Adrenal gland (tissue), 12 donors: ENCODE measurements around the gene TMEM163. TPM values are rescaled to one million over a fixed set of nuclear protein-coding genes. Genes with fewer than 3 reads are reported as not detected.
A peak's percentile ranks its signal among the peaks of the same experiment; 100 is the strongest.

Source experiments
- DNase-seq, 7 donors: peaks; one replicate each; pipeline ENCODE4 v3.0.0-alpha.2; 2019 to 2020
- H3K27ac ChIP-seq, 5 donors: fragments of 200-600 bp; sonication (generic) in 4 of 5; 1 replicate in 3 of 5; 2 replicates in 2 of 5; pipeline versions ENCODE4 v1.5.1 to v1.8.0; 2016 to 2020; ENCODE audit warnings: mild to moderate bottlenecking in 1 of 5
- H3K27me3 ChIP-seq: fragments of 200-600 bp; 2 replicates; pipeline ENCODE4 v1.8.0; 2021
- H3K36me3 ChIP-seq, 2 donors: fragments of 200-600 bp; replicated peaks in 1 of 2; 1 replicate in 1 of 2; 2 replicates in 1 of 2; pipeline versions ENCODE4 v1.5.1 to v1.8.0; 2018 to 2022
- H3K4me1 ChIP-seq, 2 donors: fragments of 200-600 bp; replicated peaks in 1 of 2; 1 replicate in 1 of 2; 2 replicates in 1 of 2; pipeline versions ENCODE4 v1.5.1 to v1.8.0; 2018 to 2021
- H3K4me3 ChIP-seq, 4 donors: fragments of 200-600 bp; sonication (generic) in 3 of 4; one replicate each; pipeline ENCODE4 v1.5.1; 2016 to 2018
- H3K9me3 ChIP-seq, 3 donors: fragments of 200-600 bp; sonication (generic) in 1 of 3; replicated peaks in 1 of 3; 1 replicate in 2 of 3; 2 replicates in 1 of 3; pipeline versions ENCODE4 v1.5.1 to v1.8.0; 2016 to 2021
- POLR2A ChIP-seq, 2 donors: fragments of 450-650 bp; IDR thresholded peaks; one replicate each; pipeline ENCODE4 v1.6.1; 2017; ENCODE audit warnings: antibody characterized with exemption in 2 of 2, mild to moderate bottlenecking in 2 of 2, moderate library complexity in 1 of 2
- WGBS, 4 donors: extraction: QIAGEN DNeasy Blood & Tissue Kit in 2 of 4; methylation state at CpG; one replicate each; pipeline versions ENCODE4 v1.1.5 to v1.1.7; 2013 to 2017; 5-methylcytosine and 5-hydroxymethylcytosine counted together
- intact Hi-C, 2 donors: fragments of 100-400 bp; cut with DNase I; formaldehyde crosslinking; loops; one replicate each; pipeline versions ENCODE4 v1.14.1 to v1.15.0; 2022 to 2023
- polyA plus RNA-seq, 3 donors: library from polyadenylated mRNA; stranded (reverse); fragments of 200-250 nt in 2 of 3; fragments of 350-450 nt in 1 of 3; fragmentation: Illumina TruSeq in 1 of 3; extraction: RNeasy Lipid Tissue Mini Kit (QIAGEN cat#74804) in 1 of 3; gene quantifications; one replicate each; pipeline ENCODE4 v1.2.3, GENCODE V29; 2013 to 2014
- total RNA-seq, 9 donors: library from RNA; depleted of rRNA in 4 of 9; stranded (reverse); fragments of >200 nt in 4 of 9; fragments of 120-200 nt in 1 of 9; fragmentation: NEBNext Ultra II Directional in 1 of 9; extraction: Animal tissue kit (Norgen Biotek cat#: 25700) in 1 of 9; gene quantifications; one replicate each; pipeline versions ENCODE4 v1.1.0 to v1.2.4, GENCODE V29; 2013 to 2023
- TF ChIP-seq, protein P1 (sequence below), 6 experiments: fragments of 450-650 bp in 4 of 6; fragments of 200-600 bp in 2 of 6; sonication (generic) in 1 of 6; IDR thresholded peaks; 1 replicate in 5 of 6; 2 replicates in 1 of 6; pipeline versions ENCODE4 v1.5.1 to v1.8.0; 2016 to 2021; ENCODE audit warnings: antibody characterized with exemption in 6 of 6, mild to moderate bottlenecking in 2 of 6, moderate library complexity in 1 of 6
- donor health status: healthy with polysubstance abuse.
- donor health status: Bipolar disorder and iron deficiency.
- donor health status: DM: yes; HTN: yes; CAD: no.
- donor health status: DM: no; HTN: no; CAD: no.
- donor health status: DM: no; HTN: no; CAD: no.
- donor health status: DM: yes; HTN: yes; CAD: no.

Gene TMEM163
- total and polyA plus RNA-seq, 12 donors: 3.6 to 21.6 (median 9.5) TPM

DNA sequence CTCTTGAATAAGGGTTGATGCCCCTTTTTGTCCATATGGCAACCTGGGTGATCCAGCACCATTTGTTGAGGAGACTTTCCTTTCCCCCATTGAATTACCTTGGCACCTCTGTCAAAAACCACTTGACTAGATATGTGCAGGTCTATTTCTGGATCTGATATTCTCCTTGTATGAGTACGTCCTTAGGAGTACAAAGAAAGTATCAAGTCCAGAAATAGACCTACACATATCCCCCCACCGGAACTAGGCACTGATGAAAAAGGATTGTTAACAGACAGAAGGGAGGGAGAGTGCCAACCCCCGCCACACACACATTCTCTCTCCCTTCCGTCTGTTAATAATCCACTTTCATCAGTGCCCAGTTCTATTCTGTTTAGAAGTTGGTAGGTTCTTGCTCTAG, 225.0 kb downstream of the TMEM163 start:
- no peak overlapping the region for H3K27ac ChIP-seq
- H3K4me1 ChIP-seq: no peaks in the 10 kb centered on the region
- no peaks in the 10 kb centered on the region for H3K9me3 ChIP-seq
- H3K36me3 ChIP-seq: no peaks in the 10 kb centered on the region
- H3K4me3 ChIP-seq: no peak overlapping the region
- intact Hi-C loops: no loop called here
- TF ChIP-seq POLR2A (IDR thresholded peaks at IDR 0.05): no peak
- TF ChIP-seq, protein P1, sequence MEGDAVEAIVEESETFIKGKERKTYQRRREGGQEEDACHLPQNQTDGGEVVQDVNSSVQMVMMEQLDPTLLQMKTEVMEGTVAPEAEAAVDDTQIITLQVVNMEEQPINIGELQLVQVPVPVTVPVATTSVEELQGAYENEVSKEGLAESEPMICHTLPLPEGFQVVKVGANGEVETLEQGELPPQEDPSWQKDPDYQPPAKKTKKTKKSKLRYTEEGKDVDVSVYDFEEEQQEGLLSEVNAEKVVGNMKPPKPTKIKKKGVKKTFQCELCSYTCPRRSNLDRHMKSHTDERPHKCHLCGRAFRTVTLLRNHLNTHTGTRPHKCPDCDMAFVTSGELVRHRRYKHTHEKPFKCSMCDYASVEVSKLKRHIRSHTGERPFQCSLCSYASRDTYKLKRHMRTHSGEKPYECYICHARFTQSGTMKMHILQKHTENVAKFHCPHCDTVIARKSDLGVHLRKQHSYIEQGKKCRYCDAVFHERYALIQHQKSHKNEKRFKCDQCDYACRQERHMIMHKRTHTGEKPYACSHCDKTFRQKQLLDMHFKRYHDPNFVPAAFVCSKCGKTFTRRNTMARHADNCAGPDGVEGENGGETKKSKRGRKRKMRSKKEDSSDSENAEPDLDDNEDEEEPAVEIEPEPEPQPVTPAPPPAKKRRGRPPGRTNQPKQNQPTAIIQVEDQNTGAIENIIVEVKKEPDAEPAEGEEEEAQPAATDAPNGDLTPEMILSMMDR (IDR thresholded peaks at IDR 0.05): no peak
- 88 to 95% (median 93%) methylated on average over 4 of the region's 4 CpGs for WGBS, 4 donors
- no peak for DNase-seq
- H3K27me3 ChIP-seq: no peaks in the 10 kb centered on the region

DNA sequence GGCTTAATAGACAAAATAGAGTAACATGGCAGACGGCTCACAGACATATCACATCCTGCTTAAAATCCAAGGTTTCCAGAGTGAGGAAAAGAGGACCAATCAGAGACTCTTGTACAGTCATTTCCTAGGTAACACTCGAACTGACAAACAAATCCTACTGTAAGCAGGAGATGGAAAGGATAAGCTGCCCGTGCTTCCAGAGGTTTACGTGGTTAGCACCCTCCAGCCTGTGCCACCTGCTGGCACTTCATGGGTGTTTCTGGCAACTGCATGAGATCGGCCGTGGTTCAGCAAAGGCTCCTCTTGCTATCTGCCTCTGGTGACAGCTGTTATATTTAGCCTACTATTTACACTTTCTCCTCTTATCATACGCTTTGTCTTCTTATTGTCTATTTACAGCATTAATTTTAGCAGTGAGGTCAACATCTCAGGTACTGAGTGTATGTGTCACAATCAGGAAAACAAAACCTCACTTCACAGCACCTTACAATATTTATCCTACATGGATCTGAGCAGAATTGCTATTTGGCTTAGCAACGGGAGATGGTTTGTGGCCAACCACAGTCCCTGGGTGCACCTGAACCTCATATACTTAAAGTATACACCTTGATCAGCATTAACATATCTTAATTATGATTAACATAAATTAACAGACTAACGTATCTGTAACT, 226.9 kb downstream of the TMEM163 start:
- no peak overlapping the region for H3K4me3 ChIP-seq
- H3K9me3 ChIP-seq: no peaks in the 10 kb centered on the region
- no peaks in the 10 kb centered on the region for H3K4me1 ChIP-seq
- H3K27ac ChIP-seq: no peak overlapping the region
- H3K27me3 ChIP-seq: no peaks in the 10 kb centered on the region
- intact Hi-C loops: no loop called here
- peak in 1 of 7 donors; percentile 73 for DNase-seq
- H3K36me3 ChIP-seq: no peaks in the 10 kb centered on the region
- WGBS, 4 donors: 68 to 76% (median 69%) methylated on average over 9 of the region's 9 CpGs
- TF ChIP-seq, protein P1 (IDR thresholded peaks at IDR 0.05): peak in 1 of 6 experiments; percentile 29
- TF ChIP-seq POLR2A (IDR thresholded peaks at IDR 0.05): no peak

DNA sequence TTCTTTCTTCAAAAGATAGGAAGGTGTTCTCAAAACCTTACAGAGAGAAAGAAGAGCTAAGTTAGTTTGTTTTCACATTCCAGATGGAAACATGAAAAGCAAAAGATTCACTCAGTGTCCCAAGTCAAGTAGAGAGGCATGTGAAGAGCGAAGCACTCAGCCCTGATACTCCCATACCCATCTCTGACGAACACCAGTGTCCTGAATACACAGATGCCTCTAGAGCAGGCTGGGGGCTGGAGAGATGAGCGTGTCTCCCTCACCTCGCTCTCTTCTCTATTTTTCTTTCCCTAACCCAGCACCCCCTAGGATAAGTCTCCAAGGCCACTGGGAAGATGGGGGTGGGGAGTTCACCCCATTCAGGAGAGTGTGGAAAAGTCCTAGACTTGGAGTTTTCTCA, 227.8 kb downstream of the TMEM163 start:
- H3K27me3 ChIP-seq: no peaks in the 10 kb centered on the region
- intact Hi-C loops: no loop called here
- WGBS, 4 donors: 63 to 83% (median 71%) methylated on average over 4 of the region's 4 CpGs
- no peaks in the 10 kb centered on the region for H3K4me1 ChIP-seq
- DNase-seq: no peak
- TF ChIP-seq POLR2A (IDR thresholded peaks at IDR 0.05): no peak
- TF ChIP-seq, protein P1 (IDR thresholded peaks at IDR 0.05): no peak
- H3K27ac ChIP-seq: no peak overlapping the region
- no peaks in the 10 kb centered on the region for H3K36me3 ChIP-seq
- H3K4me3 ChIP-seq: no peak overlapping the region
- no peaks in the 10 kb centered on the region for H3K9me3 ChIP-seq

DNA sequence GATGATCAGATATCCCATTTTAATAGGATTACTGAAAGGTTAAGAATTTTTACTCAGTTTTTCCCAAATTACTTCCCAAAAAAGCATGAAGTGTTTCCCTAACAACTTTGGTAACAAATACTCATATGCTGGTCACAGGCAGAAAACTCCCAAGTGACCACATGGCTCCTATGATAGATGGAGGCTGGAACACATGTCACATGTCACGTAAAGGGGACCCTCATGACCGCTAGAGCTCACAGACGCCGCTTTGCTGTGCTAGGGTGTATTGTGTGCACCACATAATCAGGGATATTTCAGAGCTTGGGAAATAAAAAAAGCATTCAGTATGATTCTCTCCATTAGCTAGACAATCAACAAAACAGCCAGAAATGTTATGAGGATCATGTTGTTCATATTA, 228.2 kb downstream of the TMEM163 start:
- Histone ChIP-seq H3K27ac (no peak overlapping the region), H3K36me3 (no peaks in the 10 kb centered on the region), H3K27me3 (no peaks in the 10 kb centered on the region), H3K4me3 (no peak overlapping the region), H3K4me1 (no peaks in the 10 kb centered on the region), H3K9me3 (no peaks in the 10 kb centered on the region)
- 91 to 96% (median 94%) methylated on average over 4 of the region's 4 CpGs for WGBS, 4 donors
- TF ChIP-seq, protein P1 (IDR thresholded peaks at IDR 0.05): no peak
- TF ChIP-seq POLR2A (IDR thresholded peaks at IDR 0.05): no peak
- DNase-seq: no peak
- intact Hi-C loops: no loop called here
